Glomerular visceral epithelial cell (primary cell): ENCODE data around the gene NDRG2.

Source experiments
- DNase-seq: peaks from one replicate; pipeline ENCODE4 v3.0.0-alpha.2; 2016; ENCODE audit errors: extremely low spot score

Gene NDRG2

GRCh38 chr14:20970983-20971704 is 53.7 kb downstream of the NDRG2 start:
- DNase-seq = peak; percentile 91

GRCh38 chr14:20970647-20970982 is 54.2 kb downstream of the NDRG2 start:
- no peak for DNase-seq

GRCh38 chr14:20969336-20969735 is 55.5 kb downstream of the NDRG2 start:
- DNase-seq = no peak
